ENCODE results near the gene IGFN1. TPM values are rescaled to one million over a fixed set of nuclear protein-coding genes. Genes with fewer than 3 reads are reported as not detected.

IGFN1 gene
- total RNA-seq, 1 experiment from 2014 or later: not detected

- peak overlapping the region in 1 of 3 experiments; percentile 45; a peak in 1 of 7 replicates for H3K27ac Mint-ChIP-seq
- no CpG with 5 or more reads among the region's 24 CpGs for WGBS (ENCODE audit: extremely low coverage, insufficient read length, low lambda C conversion rate)
Observed at GRCh38 chr1:201254625-201255478, 64.2 kb downstream of the IGFN1 start.

More at GRCh38 chr1:201254625-201255478, 64.2 kb downstream of the IGFN1 start:
- no peak overlapping the region for H4K91ac ChIP-seq (ENCODE audit: insufficient read length, low read depth, low read length)
- no peak overlapping the region for H2BK120ac ChIP-seq (ENCODE audit: low read depth, low read length, poor library complexity, severe bottlenecking)
- Mint-ChIP-seq H3K4me3 (no peak overlapping the region), H3K36me3 (ENCODE audit: insufficient read depth in 1 of 3, low read depth in 3 of 3) (no peaks in the 10 kb centered on the region), H3K4me1 (no peaks in the 10 kb centered on the region; a peak in 1 of 4 replicates), H3K27me3 (ENCODE audit: low read depth) (peaks cover 3% of the 10 kb centered on the region), H3K9me3 (no peaks in the 10 kb centered on the region)
- H3K18ac ChIP-seq (ENCODE audit: insufficient read length, low read depth, low read length): no peak overlapping the region
- no peak overlapping the region for H3K14ac ChIP-seq (ENCODE audit: insufficient read depth, low read length)
- peaks cover 2% of the 10 kb centered on the region for H3K23me2 ChIP-seq (ENCODE audit: insufficient read length, low read depth, low read length, poor library complexity, severe bottlenecking)
- no peaks in the 10 kb centered on the region for H3K79me1 ChIP-seq (ENCODE audit: insufficient read depth, low read depth, low read length, poor library complexity, severe bottlenecking)
- H3K4me2 ChIP-seq (ENCODE audit: insufficient read depth, insufficient read length, low read length): no peak overlapping the region
- no peak overlapping the region for H3T11ph ChIP-seq (ENCODE audit: low read length)
- no peaks in the 10 kb centered on the region for H3K27me3 ChIP-seq (ENCODE audit: insufficient read depth, low read length)
- H3K79me2 ChIP-seq (ENCODE audit: insufficient read depth, low read length): no peaks in the 10 kb centered on the region
- H3K56ac ChIP-seq (ENCODE audit: insufficient read length, low read depth, low read length): no peak overlapping the region
- peak; percentile 85 for DNase-seq
- H3K9me3 ChIP-seq (ENCODE audit: control insufficient read depth, low read depth, low read length): no peaks in the 10 kb centered on the region
- no peak overlapping the region for H2BK5ac ChIP-seq (ENCODE audit: insufficient read length, low read length)
- no peak overlapping the region for H3K23ac ChIP-seq (ENCODE audit: insufficient read length, low read depth, low read length)
- TF ChIP-seq CTCF (conservative IDR thresholded peaks at IDR 0.05): peak; percentile 95
- H2BK20ac ChIP-seq (ENCODE audit: low read depth, low read length, poor library complexity, severe bottlenecking): no peak overlapping the region
- H4K20me1 ChIP-seq (ENCODE audit: control insufficient read depth, insufficient read depth, insufficient read length): peaks cover 4% of the 10 kb centered on the region
- no peak overlapping the region for H2BK15ac ChIP-seq (ENCODE audit: low read depth, low read length)
- H2BK12ac ChIP-seq (ENCODE audit: insufficient read length, low read depth, low read length): no peak overlapping the region
- no peaks in the 10 kb centered on the region for H3K4me1 ChIP-seq (ENCODE audit: insufficient read depth, low read length)
- no peak overlapping the region for H3K9ac ChIP-seq (ENCODE audit: extremely low read depth, insufficient read length, low read length)
- H2AK5ac ChIP-seq (ENCODE audit: insufficient read length, low read length): no peak overlapping the region
- H4K5ac ChIP-seq (ENCODE audit: insufficient read length, low read depth, low read length): no peak overlapping the region
- H4K8ac ChIP-seq (replicated peaks; ENCODE audit: insufficient read length, low read depth, low read length): no peak overlapping the region
- no peak overlapping the region for H3K4ac ChIP-seq (ENCODE audit: low read depth, low read length)
- no peak overlapping the region for H2AFZ ChIP-seq (ENCODE audit: low read length)
- H3K27ac ChIP-seq (ENCODE audit: insufficient read length, low read depth, low read length): no peak overlapping the region
